Embryonic facial prominence (tissue), 1 donor: ENCODE measurements around the gene FAM185A.
A peak's percentile ranks its signal among the peaks of the same experiment; 100 is the strongest.
"Not testable (repeated sequence)": the region's sequence is repeated elsewhere in the genome, so short reads cannot be mapped to it uniquely, and the experiment has no call there.

Experiments
- DNase-seq: peaks from one replicate; pipeline ENCODE4 v3.0.0-alpha.2; 2016; ENCODE audit errors: extremely low spot score

The FAM185A gene

DNA sequence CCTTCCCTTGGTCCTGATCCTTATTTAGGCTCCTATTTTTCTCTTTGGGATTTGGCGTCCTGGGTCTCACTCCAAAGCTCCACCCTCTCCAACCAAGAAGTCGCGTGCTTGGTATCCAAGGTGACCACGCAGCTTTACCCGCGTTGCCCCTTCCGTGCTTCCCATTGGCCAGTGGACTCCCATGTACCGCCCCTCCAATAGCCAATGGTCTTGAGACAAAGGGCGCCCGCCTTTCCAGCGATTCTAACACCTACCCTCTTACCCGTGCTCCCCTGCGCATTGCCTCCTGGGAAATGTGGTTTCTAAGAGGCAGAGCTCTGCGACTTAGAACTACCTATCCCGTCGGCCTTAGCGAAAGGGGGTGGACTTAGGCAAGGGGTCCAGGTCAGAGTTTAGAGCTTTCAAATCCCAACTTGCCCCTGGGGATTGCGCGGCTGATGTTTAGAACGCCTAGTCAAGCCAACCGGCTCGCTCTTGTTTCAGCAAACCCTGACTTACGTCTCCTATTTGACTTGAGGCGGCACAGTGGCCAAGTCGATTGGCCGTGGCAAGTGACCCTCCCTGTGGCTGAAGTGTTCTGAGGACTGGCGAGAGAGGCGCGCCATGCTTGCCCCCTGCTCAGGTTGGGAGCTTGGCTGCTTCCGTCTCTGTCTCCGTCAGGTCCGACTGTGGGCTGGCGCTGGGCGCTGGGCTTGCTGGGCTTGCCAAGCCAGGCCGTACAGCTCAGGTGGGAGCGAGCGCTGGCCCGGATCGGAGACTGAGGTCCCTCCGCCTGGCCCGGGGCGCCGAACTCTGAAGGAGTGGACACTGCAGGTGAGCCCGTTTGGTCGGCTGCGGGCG is at the start of gene FAM185A:
TSS of gene FAM185A (plus strand) at position 395 of the 840 bp plus-strand sequence. CDS start at position 604, 209 bp downstream.
- peak; percentile 98 for DNase-seq

GRCh38 chr7:102713011-102713690 is 35.6 kb upstream of the FAM185A start:
- not testable (repeated sequence) for DNase-seq

- DNase-seq: not testable (repeated sequence)
Observed at GRCh38 chr7:102713691-102714080, 35.1 kb upstream of the FAM185A start.

DNA sequence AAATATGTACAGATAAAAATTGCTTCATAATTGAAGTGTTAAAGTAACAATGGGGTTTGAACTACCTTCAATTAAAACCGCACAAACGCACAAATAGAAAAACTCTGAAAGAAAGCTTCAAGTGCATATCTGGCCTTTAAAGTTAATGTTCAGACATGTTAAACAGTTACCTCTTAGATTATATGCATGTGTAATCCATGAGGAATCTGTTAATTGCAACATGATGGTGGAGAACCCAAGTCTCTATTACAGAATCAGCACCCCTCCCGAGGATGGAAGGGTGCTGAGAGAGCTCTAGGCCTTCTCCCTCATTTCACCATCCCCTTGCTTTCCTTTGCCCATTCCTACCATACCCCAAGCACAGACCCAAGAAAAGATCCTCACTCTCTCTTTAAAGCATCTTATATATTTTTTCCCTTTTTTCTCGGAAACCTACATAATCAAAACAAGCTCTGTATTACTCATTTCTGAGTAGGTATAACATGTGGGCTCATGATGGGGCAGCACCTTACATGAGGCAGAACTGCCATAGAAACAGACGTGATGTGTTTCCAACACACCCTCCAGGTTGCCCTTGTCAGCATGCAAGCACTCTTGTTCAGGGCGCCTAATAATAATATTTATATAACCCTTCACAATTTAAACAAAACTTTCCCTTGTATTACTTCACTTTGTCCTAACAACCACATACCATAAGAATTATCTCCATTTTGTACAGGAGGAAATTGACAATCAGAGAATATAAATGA is 33.9 kb upstream of the FAM185A start:
- not testable (repeated sequence) for DNase-seq

GRCh38 chr7:102715718-102716117 is 33.1 kb upstream of the FAM185A start:
- DNase-seq: not testable (repeated sequence)

DNA sequence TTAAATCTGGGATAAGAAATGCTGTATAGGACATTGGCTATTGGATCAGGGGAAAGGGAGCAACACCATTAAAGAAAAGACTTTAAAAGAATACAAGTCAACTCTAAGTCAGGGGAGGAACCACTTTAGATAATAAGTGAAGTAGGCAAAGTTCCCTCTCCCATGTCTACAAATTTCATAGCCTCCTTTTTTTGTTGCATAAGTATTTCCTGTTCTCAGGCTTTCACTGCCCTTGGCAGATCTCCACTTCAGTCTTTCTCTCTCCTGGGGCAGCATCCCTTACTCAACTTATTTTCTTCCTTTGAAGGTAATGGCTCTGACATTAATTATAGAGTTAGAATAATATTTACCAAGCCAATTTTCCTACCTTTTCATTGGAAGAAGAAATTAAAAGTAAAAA is 30.3 kb upstream of the FAM185A start:
- not testable (repeated sequence) for DNase-seq

- DNase-seq: not testable (repeated sequence)
Observed at GRCh38 chr7:102726170-102726569, 22.6 kb upstream of the FAM185A start.

DNA sequence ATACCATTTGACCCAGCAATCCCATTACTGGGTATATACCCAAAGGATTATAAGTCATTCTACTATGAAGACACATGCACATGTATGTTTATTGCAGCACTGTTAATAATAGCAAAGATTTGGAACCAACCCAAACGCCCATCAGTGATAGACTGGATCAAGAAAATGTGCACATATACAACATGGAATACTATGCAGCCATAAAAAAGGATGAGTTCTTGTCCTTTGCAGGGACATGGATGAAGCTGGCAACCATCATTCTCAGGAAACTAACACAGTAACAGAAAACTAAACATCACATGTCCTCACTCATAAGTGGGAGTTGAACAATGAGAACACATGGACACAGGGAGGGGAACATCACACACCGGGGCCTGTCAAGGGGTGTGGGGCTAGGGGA is 19.1 kb upstream of the FAM185A start:
- not testable (repeated sequence) for DNase-seq

DNA sequence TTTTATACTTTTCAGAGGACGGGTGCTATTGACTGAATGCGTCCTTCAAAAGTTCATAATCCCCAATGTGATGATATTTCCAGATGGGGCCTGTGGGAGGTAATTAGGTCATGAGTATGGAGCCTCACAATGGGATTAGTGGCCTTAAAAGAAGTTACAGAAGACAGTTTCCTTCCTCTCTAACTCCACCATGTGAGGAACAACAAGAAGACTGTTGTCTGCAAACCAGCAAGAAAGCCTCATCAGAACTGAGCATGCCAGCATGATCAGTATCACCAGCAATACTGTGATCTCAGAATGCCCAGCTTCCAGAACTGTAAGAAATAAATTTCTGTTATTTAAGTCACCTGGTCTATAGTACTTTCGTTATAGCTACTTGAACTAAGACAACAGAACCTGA is 18.4 kb upstream of the FAM185A start:
- not testable (repeated sequence) for DNase-seq

DNA sequence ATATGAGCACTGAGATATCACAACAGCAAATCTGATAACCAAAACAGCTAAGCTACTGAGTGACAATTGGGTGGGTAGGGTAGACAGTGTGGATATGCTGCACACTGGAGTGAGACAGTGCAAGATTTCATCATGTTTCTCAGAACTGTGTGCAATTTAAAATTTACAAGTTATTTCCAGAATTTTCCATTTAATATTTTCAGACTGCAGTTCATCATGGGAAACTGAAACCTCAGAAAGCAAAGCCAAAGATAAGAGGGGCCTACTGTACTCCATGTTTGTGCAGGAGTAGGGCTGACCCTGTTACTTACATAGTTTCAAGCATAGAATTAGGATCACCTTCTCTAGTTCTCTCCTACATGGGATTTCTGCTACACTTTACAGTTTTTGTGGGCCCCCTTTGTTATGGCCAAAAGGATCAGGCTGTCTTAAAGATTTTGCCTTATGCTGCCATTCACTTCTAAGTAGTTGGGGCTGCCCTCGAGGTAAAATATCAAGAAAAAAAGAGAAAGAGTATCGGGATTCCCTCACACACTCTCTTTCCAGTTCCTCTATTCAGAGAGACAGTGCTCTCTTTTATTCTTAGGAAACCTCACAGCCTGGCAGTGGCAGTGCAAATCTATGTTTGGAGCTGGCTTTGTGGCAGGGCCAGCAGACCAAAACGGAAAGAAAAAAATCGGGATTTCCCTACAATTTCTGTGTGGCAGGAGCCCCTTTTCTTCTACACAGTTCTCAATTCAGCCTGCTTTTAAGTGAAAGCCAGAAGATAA is 6.6 kb upstream of the FAM185A start:
- DNase-seq: not testable (repeated sequence)

DNA sequence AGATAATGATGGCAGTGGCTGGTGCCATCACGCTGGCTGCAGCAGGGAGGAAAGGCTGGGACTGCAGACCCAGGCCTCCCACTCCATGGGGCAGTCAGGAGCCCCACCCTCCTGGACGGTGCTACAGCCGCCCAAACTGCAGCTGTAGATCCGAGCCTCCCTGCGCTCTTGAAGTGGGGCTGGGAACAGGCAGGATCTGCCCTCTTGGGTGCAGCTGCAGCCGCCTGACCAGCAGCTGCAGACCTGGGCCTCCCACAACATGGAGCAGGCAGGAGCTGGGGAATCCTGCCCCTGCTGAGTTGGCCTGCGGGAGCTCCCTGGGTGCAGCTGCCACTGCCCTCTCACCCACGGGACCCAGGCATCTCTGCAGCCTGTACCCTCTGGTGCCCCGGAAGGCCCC is 4.9 kb upstream of the FAM185A start:
- DNase-seq: not testable (repeated sequence)

DNA sequence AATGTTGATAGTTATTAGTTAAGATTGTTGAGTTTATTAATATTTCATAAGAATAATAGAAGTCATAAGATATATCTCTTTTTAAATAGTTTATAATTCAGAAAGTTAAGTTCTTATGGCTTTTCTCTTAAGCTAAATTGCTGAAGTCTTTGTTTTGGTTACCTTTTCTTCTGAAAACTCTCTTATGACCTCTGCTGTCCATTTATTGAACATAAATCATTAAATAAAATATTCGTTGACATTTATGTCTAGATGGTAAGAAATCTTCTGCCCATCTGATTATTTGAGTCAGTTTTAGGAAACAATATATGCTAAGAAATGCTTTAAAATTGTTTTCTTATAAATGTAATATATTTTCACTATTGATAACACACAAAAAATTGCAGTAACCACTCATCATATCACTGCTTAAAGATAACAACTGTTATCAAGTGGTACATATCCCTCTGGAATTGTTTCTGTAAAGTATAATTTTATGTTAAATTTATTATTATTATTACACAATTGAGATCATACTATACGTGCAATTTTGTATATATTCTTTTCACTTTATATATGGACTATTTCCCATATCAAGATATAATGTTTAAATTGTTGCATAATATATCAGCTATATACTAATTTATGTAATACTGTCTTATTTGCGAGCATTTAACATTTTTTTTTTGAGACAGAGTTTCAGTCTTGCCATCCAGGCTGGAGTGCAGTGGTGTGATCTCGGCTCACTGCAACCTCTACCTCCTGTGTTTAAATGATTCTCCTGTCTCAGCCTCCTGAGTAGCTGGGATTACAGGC is 3.1 kb upstream of the FAM185A start:
- not testable (repeated sequence) for DNase-seq

- not testable (repeated sequence) for DNase-seq
Observed at GRCh38 chr7:102749445-102749786, 617 bp downstream of the FAM185A start.

GRCh38 chr7:102758227-102758626 is 9.4 kb downstream of the FAM185A start:
- not testable (repeated sequence) for DNase-seq

DNA sequence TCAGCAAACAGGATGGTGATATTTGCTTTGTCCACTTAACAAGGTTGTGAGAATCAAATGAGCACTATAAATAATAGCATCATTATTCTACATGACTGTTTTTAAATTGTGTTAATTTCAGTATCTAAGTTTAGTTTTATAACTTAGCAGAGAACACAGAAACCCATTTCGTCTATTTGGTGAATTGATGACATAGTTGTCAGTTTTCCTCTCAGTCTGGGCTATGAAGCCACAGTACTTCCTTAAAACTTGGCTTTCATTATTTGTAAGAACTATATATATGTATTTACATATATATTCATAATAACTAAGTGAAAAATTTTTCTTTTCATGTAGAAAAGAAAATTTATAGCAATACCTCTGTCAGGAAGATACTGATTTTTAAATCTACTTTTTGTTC is 11.1 kb downstream of the FAM185A start:
- DNase-seq: not testable (repeated sequence)

DNA sequence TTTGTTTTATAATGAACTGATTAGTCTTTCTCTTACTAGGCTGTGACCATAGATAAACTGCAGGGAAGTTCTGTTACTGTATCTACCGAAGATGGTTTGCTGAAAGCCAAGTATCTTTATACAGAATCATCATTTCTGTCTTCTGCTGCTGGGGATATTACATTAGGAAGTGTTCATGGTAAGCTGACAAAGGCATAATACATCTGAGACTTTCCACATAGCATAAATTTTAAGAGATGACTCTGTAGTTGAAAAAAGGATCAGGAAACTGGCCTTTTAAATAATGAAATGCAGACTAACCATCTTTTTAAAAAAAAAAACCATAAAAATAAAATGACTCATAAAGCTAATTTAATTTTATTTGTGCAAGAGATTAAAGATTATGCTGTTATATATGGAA is 12.4 kb downstream of the FAM185A start:
- DNase-seq: not testable (repeated sequence)

DNA sequence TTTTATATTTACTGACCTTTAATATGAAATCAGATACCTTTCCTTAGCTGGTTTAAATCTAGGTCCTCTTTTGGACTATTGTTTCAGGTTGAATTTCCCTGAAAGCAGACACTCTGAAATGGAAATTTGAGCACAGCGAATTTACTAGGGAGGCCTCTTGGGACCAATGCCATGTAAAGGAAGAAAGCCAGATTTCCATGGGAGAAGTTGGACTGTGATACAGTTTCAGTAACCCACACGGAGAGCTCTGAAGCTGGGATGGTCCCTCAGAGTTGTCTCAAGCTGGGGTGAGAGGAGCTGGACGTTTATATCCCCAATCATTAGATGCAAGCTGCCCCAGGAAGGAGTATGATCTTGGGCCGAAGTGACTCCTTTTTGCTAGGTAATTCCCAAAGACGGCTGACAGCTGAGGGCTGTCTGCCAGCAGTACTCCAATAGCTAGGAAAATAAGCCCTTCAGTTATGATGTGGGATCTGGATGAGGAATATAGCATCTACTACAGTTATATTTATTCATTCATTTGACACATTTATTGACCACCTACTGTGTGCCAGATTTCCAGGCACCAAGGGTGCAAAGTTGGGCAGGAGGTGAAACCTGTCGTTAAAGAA is 14.6 kb downstream of the FAM185A start:
- DNase-seq: not testable (repeated sequence)

GRCh38 chr7:102769657-102770192 is 20.9 kb downstream of the FAM185A start:
- not testable (repeated sequence) for DNase-seq

GRCh38 chr7:102770467-102770866 is 21.7 kb downstream of the FAM185A start:
- DNase-seq: not testable (repeated sequence)

DNA sequence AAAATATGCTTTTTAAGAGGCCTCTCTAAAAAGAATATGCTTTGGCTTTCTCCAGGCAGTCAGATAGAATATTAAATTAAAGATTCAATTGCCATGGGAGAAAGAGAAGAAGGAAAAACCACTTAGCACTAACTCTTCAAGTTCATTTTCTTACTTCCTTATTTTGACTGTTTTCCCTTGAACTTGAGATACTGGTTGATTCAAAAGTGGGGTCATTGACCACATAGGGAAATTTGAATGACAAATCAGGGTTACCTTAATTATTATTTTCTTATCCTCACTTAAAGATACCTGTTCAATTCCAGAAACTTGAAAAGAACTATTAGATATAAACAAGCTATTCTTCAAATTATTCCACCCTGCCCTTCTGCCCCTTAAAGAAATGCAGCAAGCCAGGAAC is 27.4 kb downstream of the FAM185A start:
- not testable (repeated sequence) for DNase-seq
